Left lobe of liver (tissue), 2 donors: ENCODE results near the gene ANXA6. TPM values are rescaled to one million over a fixed set of nuclear protein-coding genes. Genes with fewer than 3 reads are reported as not detected.

ENCODE experiments used
- ATAC-seq: fragments of 200-7000 bp; cut with Tn5 transposase; one replicate; pipeline ENCODE4 v1.9.1; 2020; ENCODE audit warnings: mild to moderate bottlenecking, moderate library complexity
- DNase-seq: peaks from one replicate; pipeline ENCODE4 v3.0.0-alpha.2; 2020; ENCODE audit warnings: low spot score
- total RNA-seq: library from RNA; stranded (reverse); gene quantifications from one replicate; pipeline ENCODE4 v1.2.1, GENCODE V29; 2021
- donor health status: DM: no; HTN: no; CAD: no; lungs with moderate emphysema.
- donor health status: DM: no; HTN: yes; CAD: no.

Gene ANXA6
- total RNA-seq, 1 donor from 2014 or later: 232 TPM

- ATAC-seq: peak; percentile 9
- DNase-seq: no peak
Observed at GRCh38 chr5:151130922-151131891, 26.4 kb downstream of the ANXA6 start.

- DNase-seq (no peak), ATAC-seq (no peak)
Observed at GRCh38 chr5:151130235-151130921, 27.2 kb downstream of the ANXA6 start.

GRCh38 chr5:151128817-151129216 lies 28.8 kb downstream of the ANXA6 start:
- DNase-seq (no peak), ATAC-seq (no peak)

- no peak for DNase-seq
- no peak for ATAC-seq
Observed at GRCh38 chr5:151127926-151128325, 29.7 kb downstream of the ANXA6 start.

- DNase-seq (peak; percentile 82), ATAC-seq (peak; percentile 87)
Observed at GRCh38 chr5:151126199-151126645, 31.4 kb downstream of the ANXA6 start.

- DNase-seq (no peak), ATAC-seq (no peak)
Observed at GRCh38 chr5:151125421-151125820, 32.2 kb downstream of the ANXA6 start.

GRCh38 chr5:151123897-151124751 lies 33.5 kb downstream of the ANXA6 start:
- DNase-seq (peak; percentile 68), ATAC-seq (peak; percentile 63)

GRCh38 chr5:151122828-151123227 lies 34.8 kb downstream of the ANXA6 start:
- DNase-seq (no peak), ATAC-seq (no peak)

GRCh38 chr5:151121665-151122064 lies 35.9 kb downstream of the ANXA6 start:
- no peak for DNase-seq
- ATAC-seq: no peak

- DNase-seq (no peak), ATAC-seq (no peak)
Observed at GRCh38 chr5:151121095-151121494, 36.5 kb downstream of the ANXA6 start.

GRCh38 chr5:151118913-151119575 lies 38.5 kb downstream of the ANXA6 start:
- ATAC-seq: no peak
- no peak for DNase-seq

- ATAC-seq (peak; percentile 92), DNase-seq (peak; percentile 78)
Observed at GRCh38 chr5:151115272-151115905, 42.2 kb downstream of the ANXA6 start.

GRCh38 chr5:151113651-151114050 lies 43.9 kb downstream of the ANXA6 start:
- DNase-seq (no peak), ATAC-seq (no peak)

- no peak for ATAC-seq
- no peak for DNase-seq
Observed at GRCh38 chr5:151110992-151111391, 46.6 kb downstream of the ANXA6 start.

- DNase-seq: no peak
- no peak for ATAC-seq
Observed at GRCh38 chr5:151110122-151110681, 47.4 kb downstream of the ANXA6 start.

GRCh38 chr5:151108566-151108965 lies 49.0 kb downstream of the ANXA6 start:
- DNase-seq: peak; percentile 83
- peak; percentile 31 for ATAC-seq

- ATAC-seq: peak; percentile 67
Observed at GRCh38 chr5:151107738-151108520, 49.6 kb downstream of the ANXA6 start.

GRCh38 chr5:151107084-151107483 lies 50.5 kb downstream of the ANXA6 start:
- ATAC-seq (peak; percentile 5), DNase-seq (no peak)

More at GRCh38 chr5:151107738-151108520, 49.6 kb downstream of the ANXA6 start:
- DNase-seq: peak; percentile 85

- ATAC-seq (no peak), DNase-seq (no peak)
Observed at GRCh38 chr5:151106509-151106908, 51.1 kb downstream of the ANXA6 start.
